Measurements from ENCODE around the gene DNAH11. TPM values are rescaled to one million over a fixed set of nuclear protein-coding genes. Genes with fewer than 3 reads are reported as not detected.

The DNAH11 gene
- total RNA-seq, 1 donor from 2014 or later = 0.13 TPM

DNA sequence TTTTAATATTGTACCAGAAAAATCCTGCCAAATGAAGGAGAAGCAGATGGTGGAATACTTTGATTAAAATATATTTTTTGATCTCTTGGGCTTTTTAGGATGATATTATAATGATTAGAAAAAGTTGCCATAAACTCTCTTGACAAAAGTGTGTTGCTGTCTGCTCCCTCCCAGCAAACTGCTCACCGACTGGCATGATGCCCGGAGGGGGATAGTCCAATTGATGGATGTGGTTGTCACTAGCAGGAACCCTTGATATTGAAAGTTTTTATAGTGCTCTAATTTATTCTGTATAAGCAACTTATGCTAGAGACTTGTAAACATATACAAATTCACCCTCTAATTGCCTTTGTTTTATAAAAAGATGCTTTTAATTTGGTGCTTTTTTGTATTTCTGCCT lies 114.0 kb downstream of the DNAH11 start:
- no peak overlapping the region for H2AFZ ChIP-seq (replicated peaks)

GRCh38 chr7:21670496-21670895 lies 127.7 kb downstream of the DNAH11 start:
- H3K9me3 ChIP-seq (ENCODE audit: low read depth) = no peaks in the 10 kb centered on the region
- no peaks in the 10 kb centered on the region for H3K36me3 Mint-ChIP-seq
- H3K4me1 Mint-ChIP-seq = no peaks in the 10 kb centered on the region
- no peak overlapping the region for H3K27ac ChIP-seq
- no peak for TF ChIP-seq CTCF (IDR thresholded peaks at IDR 0.05)
- TF ChIP-seq EZH2 (IDR thresholded peaks at IDR 0.05) = no peak
- no peak for TF ChIP-seq EZH2phosphoT487 (IDR thresholded peaks at IDR 0.05)
- no peaks in the 10 kb centered on the region for H3K79me2 ChIP-seq (ENCODE audit: low read depth)
- H2AFZ ChIP-seq (replicated peaks) = no peak overlapping the region
- no peak overlapping the region for H3K4me3 ChIP-seq
- DNase-seq (ENCODE audit: low spot score) = no peak
- no peaks in the 10 kb centered on the region for H3K36me3 ChIP-seq
- H3K9me3 Mint-ChIP-seq = no peaks in the 10 kb centered on the region
- no peak overlapping the region for H3K4me3 Mint-ChIP-seq
- H3K9ac ChIP-seq = no peak overlapping the region
- H3K27ac Mint-ChIP-seq = no peak overlapping the region
- no peaks in the 10 kb centered on the region for H3K27me3 ChIP-seq
- no peak overlapping the region for H3K4me2 ChIP-seq
- H3K4me1 ChIP-seq = peaks cover 5% of the 10 kb centered on the region
- no peaks in the 10 kb centered on the region for H3F3A ChIP-seq (ENCODE audit: low read depth)
- peaks cover 2% of the 10 kb centered on the region for H3K27me3 Mint-ChIP-seq (ENCODE audit: insufficient read depth, low read depth)
- H4K20me1 ChIP-seq (ENCODE audit: low read depth) = no peaks in the 10 kb centered on the region

More for the DNA sequence above, 114.0 kb downstream of the DNAH11 start:
- Mint-ChIP-seq H3K27me3 (ENCODE audit: insufficient read depth, low read depth) (no peaks in the 10 kb centered on the region), H3K36me3 (peaks cover 1% of the 10 kb centered on the region), H3K27ac (no peak overlapping the region), H3K9me3 (peaks cover 20% of the 10 kb centered on the region), H3K4me1 (no peaks in the 10 kb centered on the region), H3K4me3 (no peak overlapping the region)
- Histone ChIP-seq H3K9me3 (ENCODE audit: low read depth) (no peaks in the 10 kb centered on the region), H3K36me3 (no peaks in the 10 kb centered on the region), H3K79me2 (ENCODE audit: low read depth) (no peaks in the 10 kb centered on the region), H3K27ac (no peak overlapping the region), H3K4me1 (no peaks in the 10 kb centered on the region), H3K4me3 (no peak overlapping the region), H3K4me2 (no peak overlapping the region), H4K20me1 (ENCODE audit: low read depth) (no peaks in the 10 kb centered on the region), H3K27me3 (no peaks in the 10 kb centered on the region), H3F3A (ENCODE audit: low read depth) (no peaks in the 10 kb centered on the region), H3K9ac (no peak overlapping the region)
- DNase-seq (ENCODE audit: low spot score) = no peak
- TF ChIP-seq EZH2phosphoT487 (IDR thresholded peaks at IDR 0.05) (no peak), CTCF (IDR thresholded peaks at IDR 0.05) (no peak), EZH2 (IDR thresholded peaks at IDR 0.05) (no peak)

DNA sequence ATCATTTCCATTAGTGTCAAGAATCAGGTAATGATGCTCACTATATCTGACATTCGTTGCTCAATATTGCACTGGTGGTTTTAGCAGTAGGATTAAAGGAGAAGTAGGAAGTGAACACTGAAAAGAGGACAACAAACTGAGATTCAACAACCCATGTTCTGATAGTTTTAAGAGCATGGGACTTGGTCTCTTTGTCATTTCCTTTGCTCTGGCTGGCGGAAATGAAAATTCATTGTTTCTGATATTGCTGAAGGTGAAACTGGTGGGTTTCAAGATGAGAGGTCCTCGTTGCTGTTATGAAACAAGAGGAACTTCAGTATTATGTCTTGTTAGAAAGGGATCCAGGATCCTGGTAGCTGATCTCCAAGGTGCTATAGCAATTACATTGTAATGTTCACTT lies 129.0 kb downstream of the DNAH11 start:
- H3K36me3 Mint-ChIP-seq = no peaks in the 10 kb centered on the region
- peaks cover 5% of the 10 kb centered on the region for H3K4me1 ChIP-seq
- TF ChIP-seq EZH2phosphoT487 (IDR thresholded peaks at IDR 0.05) (no peak), EZH2 (IDR thresholded peaks at IDR 0.05) (no peak), CTCF (IDR thresholded peaks at IDR 0.05) (no peak)

More for the DNA sequence above, 129.0 kb downstream of the DNAH11 start:
- no peaks in the 10 kb centered on the region for H3K36me3 ChIP-seq
- H3K27me3 ChIP-seq = no peaks in the 10 kb centered on the region
- Mint-ChIP-seq H3K27me3 (ENCODE audit: insufficient read depth, low read depth) (peaks cover 2% of the 10 kb centered on the region), H3K9me3 (no peaks in the 10 kb centered on the region), H3K4me3 (no peak overlapping the region), H3K4me1 (no peaks in the 10 kb centered on the region), H3K27ac (no peak overlapping the region)
- H4K20me1 ChIP-seq (ENCODE audit: low read depth) = no peaks in the 10 kb centered on the region
- H3K9ac ChIP-seq = no peak overlapping the region
- H3K27ac ChIP-seq = no peak overlapping the region
- no peak overlapping the region for H2AFZ ChIP-seq (replicated peaks)
- no peaks in the 10 kb centered on the region for H3K79me2 ChIP-seq (ENCODE audit: low read depth)
- H3K4me3 ChIP-seq = no peak overlapping the region
- DNase-seq (ENCODE audit: low spot score) = no peak
- H3K4me2 ChIP-seq = no peak overlapping the region
- H3F3A ChIP-seq (ENCODE audit: low read depth) = no peaks in the 10 kb centered on the region
- no peaks in the 10 kb centered on the region for H3K9me3 ChIP-seq (ENCODE audit: low read depth)

All from neural progenitor cell (in vitro differentiated cells).